Measurements from ENCODE around the gene C10orf90.

- TF ChIP-seq POLR2A (IDR thresholded peaks at IDR 0.05) (no peak), CTCF (IDR thresholded peaks at IDR 0.05) (no peak)
These were observed 131.9 kb downstream of the C10orf90 start for GRCh38 chr10:126538439-126539135.

Data from suprapubic skin (tissue), 3 donors.